ENCODE measurements around the gene ZNRF2.

Gene ZNRF2

GRCh38 chr7:30251708-30252329 is 32.6 kb upstream of the ZNRF2 start:
- no peak for DNase-seq (ENCODE audit: extremely low spot score)
- ChIA-PET POLR2A (interaction anchor here (0.6 kb wide), 1 partner anchor 309 kb away, joined by 3 read pairs; no protein-coding TSS in a partner anchor), CTCF (no interaction called here)

GRCh38 chr7:30252885-30253795 is 31.3 kb upstream of the ZNRF2 start:
- POLR2A ChIA-PET, result no interaction called here
- CTCF ChIA-PET, result no interaction called here
- no peak for DNase-seq (ENCODE audit: extremely low spot score)

More at GRCh38 chr7:30251708-30252329, 32.6 kb upstream of the ZNRF2 start:
- TF ChIP-seq SUZ12 (IDR thresholded peaks at IDR 0.05) (no peak), ARNT (IDR thresholded peaks at IDR 0.05) (no peak), NFRKB (IDR thresholded peaks at IDR 0.05) (no peak), PKNOX1 (IDR thresholded peaks at IDR 0.05) (no peak), ZNF384 (IDR thresholded peaks at IDR 0.05) (no peak), LEF1 (IDR thresholded peaks at IDR 0.05; ENCODE audit: borderline replicate concordance) (no peak), CTBP1 (IDR thresholded peaks at IDR 0.05; ENCODE audit: borderline replicate concordance) (no peak), BHLHE40 (IDR thresholded peaks at IDR 0.05; ENCODE audit: borderline replicate concordance) (no peak)

GRCh38 chr7:30253796-30254165 is 30.6 kb upstream of the ZNRF2 start:
- no peak for DNase-seq (ENCODE audit: extremely low spot score)
- TF ChIP-seq ELF4 (IDR thresholded peaks at IDR 0.05) (no peak), FOXK2 (IDR thresholded peaks at IDR 0.05) (no peak), PKNOX1 (IDR thresholded peaks at IDR 0.05) (no peak), ARNT (IDR thresholded peaks at IDR 0.05) (no peak), TARDBP (IDR thresholded peaks at IDR 0.05) (no peak), NFRKB (IDR thresholded peaks at IDR 0.05) (no peak), FOXM1 (IDR thresholded peaks at IDR 0.05; ENCODE audit: borderline replicate concordance) (no peak), SUZ12 (IDR thresholded peaks at IDR 0.05) (no peak), LEF1 (IDR thresholded peaks at IDR 0.05; ENCODE audit: borderline replicate concordance) (no peak), L3MBTL2 (conservative IDR thresholded peaks at IDR 0.05) (no peak), BHLHE40 (IDR thresholded peaks at IDR 0.05; ENCODE audit: borderline replicate concordance) (no peak), HDGF (IDR thresholded peaks at IDR 0.05; ENCODE audit: borderline replicate concordance) (no peak), SP1 (IDR thresholded peaks at IDR 0.05) (no peak), ZNF384 (IDR thresholded peaks at IDR 0.05) (no peak), FOXA1 (IDR thresholded peaks at IDR 0.05) (no peak), CTBP1 (IDR thresholded peaks at IDR 0.05; ENCODE audit: borderline replicate concordance) (no peak)
- ChIA-PET POLR2A (no interaction called here), CTCF (no interaction called here)

More at GRCh38 chr7:30252885-30253795, 31.3 kb upstream of the ZNRF2 start:
- no peak for TF ChIP-seq ZNF384 (IDR thresholded peaks at IDR 0.05)
- TF ChIP-seq LEF1 (IDR thresholded peaks at IDR 0.05; ENCODE audit: borderline replicate concordance), result no peak
- TF ChIP-seq TARDBP (IDR thresholded peaks at IDR 0.05), result no peak

DNA sequence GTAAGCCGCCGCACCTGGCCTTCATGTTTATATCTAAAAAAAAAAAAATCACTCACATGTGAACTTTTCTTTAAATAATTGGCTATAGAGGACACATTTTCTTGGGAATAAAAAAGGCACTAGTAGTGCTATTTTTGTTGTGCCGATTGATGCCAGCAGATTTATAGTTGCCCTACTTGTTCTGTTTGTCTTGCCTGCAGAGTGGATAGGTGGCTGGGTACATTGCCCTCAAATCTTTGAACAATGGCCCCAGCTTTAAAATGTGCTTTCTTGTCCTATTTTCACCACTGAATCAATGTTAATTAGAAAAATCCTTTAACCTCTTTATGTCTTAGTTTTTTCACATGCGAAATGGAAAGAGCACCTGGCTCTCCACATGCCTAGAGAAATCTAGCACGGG is 30.1 kb upstream of the ZNRF2 start:
- no peak for DNase-seq (ENCODE audit: extremely low spot score)
- TF ChIP-seq TARDBP (IDR thresholded peaks at IDR 0.05) (no peak), FOXM1 (IDR thresholded peaks at IDR 0.05; ENCODE audit: borderline replicate concordance) (no peak), FOXA1 (IDR thresholded peaks at IDR 0.05) (no peak), FOXK2 (IDR thresholded peaks at IDR 0.05) (no peak), ARNT (IDR thresholded peaks at IDR 0.05) (no peak), LEF1 (IDR thresholded peaks at IDR 0.05; ENCODE audit: borderline replicate concordance) (no peak), BHLHE40 (IDR thresholded peaks at IDR 0.05; ENCODE audit: borderline replicate concordance) (no peak), ZNF384 (IDR thresholded peaks at IDR 0.05) (no peak), SP1 (IDR thresholded peaks at IDR 0.05) (no peak), PKNOX1 (IDR thresholded peaks at IDR 0.05) (no peak), SUZ12 (IDR thresholded peaks at IDR 0.05) (no peak), HDGF (IDR thresholded peaks at IDR 0.05; ENCODE audit: borderline replicate concordance) (no peak)
- ChIA-PET CTCF (no interaction called here), POLR2A (no interaction called here)

DNA sequence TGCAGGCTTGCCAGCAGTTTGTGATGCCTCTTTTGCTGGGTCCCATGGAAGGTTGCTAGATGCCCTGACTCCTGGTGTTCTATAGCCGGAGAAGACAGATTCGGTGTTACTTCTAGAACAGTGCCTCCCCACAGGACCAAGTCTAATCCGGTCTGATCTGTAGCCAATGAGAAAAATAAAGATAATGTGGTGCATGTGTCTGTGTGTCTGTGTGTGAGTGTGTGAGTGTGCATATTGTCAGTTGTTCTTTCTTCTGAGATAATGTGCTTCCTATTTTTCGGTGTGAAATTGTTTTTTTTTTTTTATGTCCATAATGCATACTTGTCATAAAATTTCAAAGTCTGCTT is 29.7 kb upstream of the ZNRF2 start:
- POLR2A ChIA-PET, result no interaction called here
- CTCF ChIA-PET, result no interaction called here
- no peak for DNase-seq (ENCODE audit: extremely low spot score)
- TF ChIP-seq ZNF384 (IDR thresholded peaks at IDR 0.05) (no peak), PKNOX1 (IDR thresholded peaks at IDR 0.05) (no peak), HDGF (IDR thresholded peaks at IDR 0.05; ENCODE audit: borderline replicate concordance) (no peak), ARNT (IDR thresholded peaks at IDR 0.05) (no peak), TARDBP (IDR thresholded peaks at IDR 0.05) (no peak), FOXM1 (IDR thresholded peaks at IDR 0.05; ENCODE audit: borderline replicate concordance) (no peak), FOXK2 (IDR thresholded peaks at IDR 0.05) (no peak), ELF4 (IDR thresholded peaks at IDR 0.05) (no peak), SUZ12 (IDR thresholded peaks at IDR 0.05) (no peak), LEF1 (IDR thresholded peaks at IDR 0.05; ENCODE audit: borderline replicate concordance) (no peak), CTBP1 (IDR thresholded peaks at IDR 0.05; ENCODE audit: borderline replicate concordance) (no peak), FOXA1 (IDR thresholded peaks at IDR 0.05) (no peak), L3MBTL2 (conservative IDR thresholded peaks at IDR 0.05) (no peak), SP1 (IDR thresholded peaks at IDR 0.05) (no peak), BHLHE40 (IDR thresholded peaks at IDR 0.05; ENCODE audit: borderline replicate concordance) (no peak)
